HCT116 (cell line): ENCODE results near the gene TOPAZ1. TPM values are rescaled to one million over a fixed set of nuclear protein-coding genes. Genes with fewer than 3 reads are reported as not detected.
A peak's percentile ranks its signal among the peaks of the same experiment; 100 is the strongest.

Experiments used
- ATAC-seq: fragments of 200-7000 bp; cut with Tn5 transposase; 2 replicates; pipeline ENCODE4 v1.9.1; 2020; ENCODE audit warnings: mild to moderate bottlenecking, moderate library complexity
- BruUV-seq: library from RNA; stranded (reverse); fragments of 400-500 nt; replicated peaks from 2 replicates; lab custom pipeline; 2021; lab: Mats Ljungman, UMichigan
- CTCF ChIA-PET: fragments of 300-600 bp; sonication (Branson Sonifier 250); formaldehyde crosslinking; loops from one replicate; lab custom pipeline; 2021; ENCODE audit warnings: antibody characterized with exemption; lab: Charles Lee
- POLR2A ChIA-PET: fragments of 300-600, 350-600 bp; sonication (Branson Sonifier 250); formaldehyde crosslinking; loops from one replicate; lab custom pipeline; 2021; ENCODE audit warnings: antibody characterized with exemption; lab: Charles Lee
- RAD21 ChIA-PET, 2 experiments: fragments of 300-600 bp; sonication (Branson Sonifier 250); formaldehyde crosslinking; loops; one replicate each; lab custom pipeline; 2023; ENCODE audit warnings: low total read pairs in 2 of 2; ENCODE audit not compliant: uncharacterized antibody in 2 of 2, unreplicated experiment in 2 of 2, low non-redundant PET in 1 of 2; lab: Charles Lee
- DNase-seq: peaks from one replicate; pipeline ENCODE4 v3.0.0-alpha.2; 2010; ENCODE audit warnings: low read depth, low spot score
- H2AFZ ChIP-seq: fragments of 200-600 bp; shearing (Covaris generic), sonication (generic); 2 replicates; pipeline ENCODE4 v1.6.1; 2017; ENCODE audit warnings: low read depth, mixed run types, mixed read lengths, antibody characterized with exemption, low read length; ENCODE audit not compliant: poor library complexity, severe bottlenecking
- H3K27ac ChIP-seq: 2 replicates; pipeline ENCODE4 v1.5.1; 2012; ENCODE audit warnings: low read depth, low read length
- H3K27me3 ChIP-seq: fragments of 200-600 bp; sonication (generic); 2 replicates; pipeline ENCODE4 v1.6.1; 2016; ENCODE audit warnings: mixed run types, low read length, mixed read lengths; ENCODE audit not compliant: insufficient read depth
- H3K36me3 ChIP-seq, 2 experiments: fragments of 200-500 bp in 1 of 2; fragments of 200-600 bp in 1 of 2; sonication (Bioruptor generic) in 1 of 2; sonication (generic) in 1 of 2; 2 replicates each; pipeline versions ENCODE4 v1.5.1 to v1.6.1; 2014 to 2016; ENCODE audit warnings: low read length in 2 of 2, inconsistent platforms in 1 of 2, mixed read lengths in 1 of 2, mixed run types in 1 of 2; ENCODE audit not compliant: insufficient read depth in 2 of 2, control insufficient read depth in 1 of 2
- H3K4me1 ChIP-seq, 2 experiments: fragments of 200-600 bp in 1 of 2; sonication (generic) in 1 of 2; 2 replicates each; pipeline versions ENCODE4 v1.5.1 to v1.6.1; 2012 to 2017; ENCODE audit warnings: low read length in 2 of 2, inconsistent platforms in 1 of 2, mild to moderate bottlenecking in 1 of 2, mixed read lengths in 1 of 2, mixed run types in 1 of 2, moderate library complexity in 1 of 2; ENCODE audit not compliant: insufficient read depth in 2 of 2, control insufficient read depth in 1 of 2
- H3K4me2 ChIP-seq: fragments of 200-600 bp; sonication (generic); 2 replicates; pipeline ENCODE4 v1.6.1; 2017; ENCODE audit warnings: mixed run types, low read length, mixed read lengths
- H3K4me3 ChIP-seq, 2 experiments: fragments of 200-600 bp in 1 of 2; sonication (generic) in 1 of 2; replicated peaks in 1 of 2; 2 replicates each; pipeline ENCODE4 v1.5.1; 2011 to 2016; ENCODE audit warnings: low read length in 2 of 2, control low read depth in 1 of 2, low read depth in 1 of 2, mild to moderate bottlenecking in 1 of 2, mixed read lengths in 1 of 2, mixed run types in 1 of 2
- H3K79me2 ChIP-seq: fragments of 200-600 bp; sonication (generic); 2 replicates; pipeline ENCODE4 v1.6.1; 2017; ENCODE audit warnings: mild to moderate bottlenecking, mixed run types, low read length, moderate library complexity, mixed read lengths; ENCODE audit not compliant: insufficient read depth
- H3K9ac ChIP-seq: fragments of 200-600 bp; sonication (generic); 2 replicates; pipeline ENCODE4 v1.6.1; 2016; ENCODE audit warnings: low read length, mixed read lengths
- H3K9me2 ChIP-seq: fragments of 200-600 bp; sonication (generic), shearing (Covaris generic); 2 replicates; pipeline ENCODE4 v1.6.1; 2017; ENCODE audit warnings: mixed run types, mild to moderate bottlenecking, moderate library complexity; ENCODE audit not compliant: insufficient read depth
- H3K9me3 ChIP-seq, 2 experiments: fragments of 200-500 bp in 1 of 2; fragments of 200-600 bp in 1 of 2; sonication (Bioruptor generic) in 1 of 2; sonication (generic) in 1 of 2; 2 replicates each; pipeline ENCODE4 v1.6.1; 2014 to 2017; ENCODE audit warnings: low read length in 2 of 2, mixed read lengths in 2 of 2, inconsistent platforms in 1 of 2, low read depth in 1 of 2, mild to moderate bottlenecking in 1 of 2, mixed run types in 1 of 2, moderate library complexity in 1 of 2; ENCODE audit not compliant: control insufficient read depth in 1 of 2, insufficient read depth in 1 of 2
- H4K20me1 ChIP-seq: fragments of 200-600 bp; sonication (generic), shearing (Covaris generic); 2 replicates; pipeline ENCODE4 v1.6.1; 2017; ENCODE audit warnings: mixed run types, mild to moderate bottlenecking, moderate library complexity; ENCODE audit not compliant: insufficient read depth
- CBX3 ChIP-seq: IDR thresholded peaks from 2 replicates; pipeline ENCODE4 v1.6.1; 2012; ENCODE audit warnings: low read depth
- CEBPB ChIP-seq: IDR thresholded peaks from 2 replicates; pipeline ENCODE4 v1.6.1; 2012; ENCODE audit warnings: low read depth
- EGR1 ChIP-seq: IDR thresholded peaks from 2 replicates; pipeline ENCODE4 v1.6.1; 2012; ENCODE audit warnings: low read depth
- EZH2 ChIP-seq: fragments of 200-600 bp; sonication (generic); IDR thresholded peaks from 2 replicates; pipeline ENCODE4 v1.6.1; 2017; ENCODE audit warnings: antibody characterized with exemption, mixed run types
- EZH2phosphoT487 ChIP-seq: fragments of 200-600 bp; IDR thresholded peaks from 2 replicates; pipeline ENCODE4 v1.6.1; 2018; ENCODE audit warnings: antibody characterized with exemption, borderline replicate concordance
- JUND ChIP-seq: IDR thresholded peaks from 2 replicates; pipeline ENCODE4 v1.6.1; 2012
- POLR2AphosphoS5 ChIP-seq: IDR thresholded peaks from 2 replicates; pipeline ENCODE4 v1.6.1; 2011; ENCODE audit warnings: mild to moderate bottlenecking, low read depth, low read length, moderate library complexity
- RAD21 ChIP-seq: IDR thresholded peaks from 2 replicates; pipeline ENCODE4 v1.6.1; 2012; ENCODE audit warnings: low read depth, mild to moderate bottlenecking
- SP1 ChIP-seq: IDR thresholded peaks from 2 replicates; pipeline ENCODE4 v1.6.1; 2012; ENCODE audit warnings: low read depth
- SRF ChIP-seq: IDR thresholded peaks from 2 replicates; pipeline ENCODE4 v1.6.1; 2012; ENCODE audit warnings: low read depth
- TCF7L2 ChIP-seq: IDR thresholded peaks from 2 replicates; pipeline ENCODE4 v1.7.0; 2011; ENCODE audit warnings: borderline replicate concordance, inconsistent platforms; ENCODE audit not compliant: insufficient read depth, insufficient read length; ENCODE audit errors: extremely low read depth
- YY1 ChIP-seq: IDR thresholded peaks from 2 replicates; pipeline ENCODE4 v1.6.1; 2011; ENCODE audit warnings: low read length, low read depth, moderate library complexity, mild to moderate bottlenecking; ENCODE audit not compliant: insufficient replicate concordance; ENCODE audit errors: extremely low read depth
- ZNF274 ChIP-seq: fragments of 200-500 bp; sonication (Bioruptor generic); IDR thresholded peaks from 2 replicates; pipeline ENCODE4 v1.6.1; 2014; ENCODE audit warnings: mild to moderate bottlenecking, low read depth, low read length, inconsistent platforms
- intact Hi-C: fragments of 100-400 bp; cut with micrococcal nuclease; formaldehyde crosslinking; loops from 2 replicates; pipeline ENCODE4 v1.10.0; 2022
- total RNA-seq: library from RNA; stranded (reverse); gene quantifications from one replicate; pipeline ENCODE4 v1.2.1, GENCODE V29; 2021; ENCODE audit not compliant: unreplicated experiment
- TF ChIP-seq, protein P1 (sequence below): IDR thresholded peaks from 2 replicates; pipeline ENCODE4 v1.6.1; 2012
- TF ChIP-seq, protein P2 (sequence below): IDR thresholded peaks from 2 replicates; pipeline ENCODE4 v1.6.1; 2011; ENCODE audit warnings: mild to moderate bottlenecking, low read length, moderate library complexity; ENCODE audit not compliant: insufficient replicate concordance; ENCODE audit errors: extremely low read depth
- TF ChIP-seq, protein P3 (sequence below): IDR thresholded peaks from 2 replicates; pipeline ENCODE4 v1.6.1; 2012

Gene TOPAZ1
- total RNA-seq, 1 experiment from 2014 or later = not detected

DNA sequence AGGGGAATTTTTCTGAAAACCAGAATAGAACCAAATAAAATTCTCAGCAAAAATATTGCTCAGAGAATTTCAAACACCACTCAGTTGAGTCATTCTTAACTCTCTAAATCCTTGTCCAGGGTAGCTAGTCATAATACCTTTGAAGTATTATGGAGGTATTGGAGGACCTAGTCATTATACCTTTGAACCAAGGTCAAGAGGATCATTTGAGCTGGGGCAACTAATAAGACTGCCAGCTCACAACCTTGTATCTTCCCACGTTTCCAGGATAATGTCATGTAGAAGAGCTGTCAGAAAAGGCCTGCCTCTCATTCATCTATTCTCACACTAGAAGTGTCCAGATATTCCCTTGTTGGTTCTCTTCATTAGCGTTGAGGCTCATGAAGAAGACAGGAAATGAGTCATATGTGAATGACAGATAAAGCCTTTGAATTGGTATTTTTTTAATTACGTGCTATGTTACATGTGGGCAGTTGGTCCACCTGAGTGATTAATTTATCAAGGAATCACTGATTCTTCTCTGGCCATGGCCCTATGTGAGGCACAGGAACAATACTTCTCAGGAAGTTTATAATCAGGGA, 48.3 kb downstream of the TOPAZ1 start (continued):
- no peak for TF ChIP-seq POLR2AphosphoS5
- TF ChIP-seq CBX3 = peak; percentile 56; the same call in 1 of the 2 replicates
- TF ChIP-seq, all 23 proteins: peak for 7

DNA sequence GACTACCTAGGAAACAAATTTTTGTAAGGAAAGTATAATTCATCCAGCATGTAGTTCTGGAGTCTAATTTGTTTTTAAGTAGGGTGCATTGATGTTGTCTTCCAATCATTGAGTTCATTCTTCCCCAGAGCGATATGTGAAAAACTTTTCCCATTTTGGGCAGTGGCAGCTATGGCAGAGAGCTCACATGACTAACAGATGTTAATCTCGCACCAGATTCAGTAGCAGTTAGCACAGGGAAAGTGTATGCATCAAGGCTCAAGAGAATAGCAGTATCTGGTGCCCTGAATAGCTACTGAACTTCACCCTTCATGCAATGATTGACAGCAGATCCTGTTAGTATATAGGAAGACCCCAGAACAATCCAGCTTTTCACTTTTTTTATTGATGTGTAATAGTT, 50.6 kb downstream of the TOPAZ1 start:
- POLR2A ChIA-PET = no interaction called here
- Histone ChIP-seq H2AFZ (no peak overlapping the region), H3K9me2 (no peaks in the 10 kb centered on the region), H3K4me1 (peaks cover 0 to 21% of the 10 kb centered on the region in 2 experiments; a peak in 2 of 4 replicates), H3K36me3 (no peaks in the 10 kb centered on the region), H3K27me3 (no peaks in the 10 kb centered on the region), H3K9me3 (no peaks in the 10 kb centered on the region), H3K4me3 (no peak overlapping the region), H3K9ac (no peak overlapping the region), H3K27ac (no peak overlapping the region), H3K4me2 (no peak overlapping the region), H4K20me1 (no peaks in the 10 kb centered on the region), H3K79me2 (no peaks in the 10 kb centered on the region)
- TF ChIP-seq, protein P1, sequence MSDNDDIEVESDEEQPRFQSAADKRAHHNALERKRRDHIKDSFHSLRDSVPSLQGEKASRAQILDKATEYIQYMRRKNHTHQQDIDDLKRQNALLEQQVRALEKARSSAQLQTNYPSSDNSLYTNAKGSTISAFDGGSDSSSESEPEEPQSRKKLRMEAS = no peak
- DNase-seq = no peak
- intact Hi-C loops = no loop called here
- no peak for ATAC-seq
- CTCF ChIA-PET = no interaction called here
- RAD21 ChIA-PET = no interaction called here
- BruUV-seq = no TSS peak

DNA sequence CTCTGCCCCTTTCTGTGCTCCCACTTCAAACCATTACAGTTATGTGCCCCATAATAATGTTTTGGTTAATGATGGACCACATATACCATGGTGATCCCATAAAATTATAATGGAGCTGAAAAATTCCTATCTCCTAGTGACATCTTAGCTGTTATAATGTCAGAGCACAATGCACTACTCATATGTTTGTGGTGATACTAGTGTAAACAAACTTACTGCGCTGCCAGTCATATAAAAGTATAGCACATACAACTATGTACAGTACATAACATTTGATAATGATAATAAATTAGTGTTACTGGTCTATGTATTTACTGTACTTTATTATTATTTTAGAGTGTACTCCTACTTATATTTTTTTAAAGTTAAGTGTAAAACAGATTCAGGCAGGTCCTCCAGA, 51.3 kb downstream of the TOPAZ1 start:
- ChIA-PET POLR2A (no interaction called here), RAD21 (no interaction called here)
- Histone ChIP-seq H3K4me1 (peaks cover 0 to 21% of the 10 kb centered on the region in 2 experiments; a peak in 2 of 4 replicates), H3K4me3 (no peak overlapping the region), H3K79me2 (no peaks in the 10 kb centered on the region), H3K9me3 (no peaks in the 10 kb centered on the region), H4K20me1 (no peaks in the 10 kb centered on the region), H3K4me2 (no peak overlapping the region)
- no peak for DNase-seq
- BruUV-seq = no TSS peak
- TF ChIP-seq TCF7L2 (no peak), RAD21 (no peak), EGR1 (no peak), EZH2 (no peak), ZNF274 (no peak), CEBPB (no peak), SRF (no peak), YY1 (no peak), SP1 (no peak), CBX3 (no peak), JUND (no peak), EZH2phosphoT487 (no peak), POLR2AphosphoS5 (no peak)
- TF ChIP-seq, protein P1 = no peak
- TF ChIP-seq, protein P2, sequence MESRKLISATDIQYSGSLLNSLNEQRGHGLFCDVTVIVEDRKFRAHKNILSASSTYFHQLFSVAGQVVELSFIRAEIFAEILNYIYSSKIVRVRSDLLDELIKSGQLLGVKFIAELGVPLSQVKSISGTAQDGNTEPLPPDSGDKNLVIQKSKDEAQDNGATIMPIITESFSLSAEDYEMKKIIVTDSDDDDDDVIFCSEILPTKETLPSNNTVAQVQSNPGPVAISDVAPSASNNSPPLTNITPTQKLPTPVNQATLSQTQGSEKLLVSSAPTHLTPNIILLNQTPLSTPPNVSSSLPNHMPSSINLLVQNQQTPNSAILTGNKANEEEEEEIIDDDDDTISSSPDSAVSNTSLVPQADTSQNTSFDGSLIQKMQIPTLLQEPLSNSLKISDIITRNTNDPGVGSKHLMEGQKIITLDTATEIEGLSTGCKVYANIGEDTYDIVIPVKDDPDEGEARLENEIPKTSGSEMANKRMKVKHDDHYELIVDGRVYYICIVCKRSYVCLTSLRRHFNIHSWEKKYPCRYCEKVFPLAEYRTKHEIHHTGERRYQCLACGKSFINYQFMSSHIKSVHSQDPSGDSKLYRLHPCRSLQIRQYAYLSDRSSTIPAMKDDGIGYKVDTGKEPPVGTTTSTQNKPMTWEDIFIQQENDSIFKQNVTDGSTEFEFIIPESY = no peak
- TF ChIP-seq, protein P3, sequence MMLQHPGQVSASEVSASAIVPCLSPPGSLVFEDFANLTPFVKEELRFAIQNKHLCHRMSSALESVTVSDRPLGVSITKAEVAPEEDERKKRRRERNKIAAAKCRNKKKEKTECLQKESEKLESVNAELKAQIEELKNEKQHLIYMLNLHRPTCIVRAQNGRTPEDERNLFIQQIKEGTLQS = no peak
- TF ChIP-seq, all 23 proteins: peak for 0
- ATAC-seq = no peak
- CTCF ChIA-PET = no interaction called here
- intact Hi-C loops = no loop called here
- Histone ChIP-seq H3K27me3 (no peaks in the 10 kb centered on the region), H3K9me2 (no peaks in the 10 kb centered on the region), H3K27ac (no peak overlapping the region), H3K9ac (no peak overlapping the region), H3K36me3 (no peaks in the 10 kb centered on the region), H2AFZ (no peak overlapping the region)
